H1 (cell line): Measurements from ENCODE around the gene POLR3K. TPM values are rescaled to one million over a fixed set of nuclear protein-coding genes. Genes with fewer than 3 reads are reported as not detected.

Source experiments
- CTCF ChIA-PET: fragments of 300-600 bp; sonication (Branson Sonifier 250); formaldehyde crosslinking; loops from one replicate; lab custom pipeline; 2021; ENCODE audit not compliant: partially characterized antibody; lab: Charles Lee
- POLR2A ChIA-PET: fragments of 300-600 bp; sonication (Branson Sonifier 250); formaldehyde crosslinking; loops from one replicate; lab custom pipeline; 2021; ENCODE audit warnings: inconsistent platforms; ENCODE audit not compliant: partially characterized antibody; lab: Charles Lee
- DNase-seq, 2 experiments: peaks; one replicate each; pipeline versions ENCODE4 v3.0.0 to v3.0.0-alpha.2; 2010 to 2022; ENCODE audit warnings: low spot score in 2 of 2, low read depth in 1 of 2, mixed read lengths in 1 of 2
- FAIRE-seq: peaks from 2 replicates; lab custom pipeline; 2011; peaks lifted over from hg19 to GRCh38; lab: Jason Lieb, UNC
- H2AFZ ChIP-seq: 2 replicates; pipeline ENCODE4 v1.8.1; 2012; ENCODE audit warnings: low read length, inconsistent platforms
- H2AK5ac ChIP-seq: 2 replicates; pipeline ENCODE4 v1.6.1; 2013; ENCODE audit warnings: low read depth, low read length
- H2BK120ac ChIP-seq: replicated peaks from 2 replicates; pipeline ENCODE3; 2013; ENCODE audit warnings: low read depth, low read length, inconsistent platforms
- H2BK12ac ChIP-seq: 2 replicates; pipeline ENCODE4 v1.6.1; 2013; ENCODE audit warnings: low read depth, low read length
- H2BK15ac ChIP-seq: 2 replicates; pipeline ENCODE4 v1.6.1; 2013; ENCODE audit warnings: low read length
- H2BK20ac ChIP-seq: 2 replicates; pipeline ENCODE4 v1.6.1; 2013; ENCODE audit warnings: low read length
- H2BK5ac ChIP-seq: 2 replicates; pipeline ENCODE4 v1.6.1; 2013; ENCODE audit warnings: low read depth, low read length
- H3K14ac ChIP-seq: 2 replicates; pipeline ENCODE4 v1.6.1; 2013; ENCODE audit warnings: inconsistent platforms; ENCODE audit not compliant: insufficient read length
- H3K18ac ChIP-seq: 2 replicates; pipeline ENCODE4 v1.6.1; 2013; ENCODE audit warnings: low read length; ENCODE audit errors: extremely low read depth
- H3K23ac ChIP-seq: 2 replicates; pipeline ENCODE4 v1.6.1; 2013; ENCODE audit warnings: inconsistent platforms; ENCODE audit not compliant: insufficient read length
- H3K23me2 ChIP-seq: 2 replicates; pipeline ENCODE4 v1.6.1; 2013; ENCODE audit warnings: low read depth, low read length
- H3K27ac ChIP-seq: 2 replicates; pipeline ENCODE4 v1.6.1; 2011; ENCODE audit warnings: low read depth, low read length, inconsistent platforms
- H3K27me3 ChIP-seq, 4 experiments: replicated peaks in 1 of 4; 1 replicate in 1 of 4; 2 replicates in 3 of 4; pipeline versions ENCODE4 v1.6.1 to v1.8.1; 2011 to 2013; ENCODE audit warnings: low read length in 3 of 4, mild to moderate bottlenecking in 3 of 4, inconsistent platforms in 2 of 4, mixed read lengths in 2 of 4, moderate library complexity in 1 of 4; ENCODE audit not compliant: control insufficient read depth in 3 of 4, insufficient read depth in 3 of 4; ENCODE audit errors: extremely low read depth in 1 of 4
- H3K36me3 ChIP-seq, 4 experiments: 2 replicates each; pipeline versions ENCODE4 v1.6.1 to v1.8.1; 2011 to 2013; ENCODE audit warnings: mild to moderate bottlenecking in 4 of 4, low read length in 3 of 4, moderate library complexity in 2 of 4, control low read depth in 1 of 4, inconsistent platforms in 1 of 4; ENCODE audit not compliant: insufficient read depth in 4 of 4, control insufficient read depth in 2 of 4
- H3K4ac ChIP-seq: replicated peaks from 2 replicates; pipeline ENCODE3; 2013; ENCODE audit warnings: low read length, low read depth, mixed read lengths, inconsistent platforms; ENCODE audit not compliant: insufficient read length
- H3K4me1 ChIP-seq, 4 experiments: replicated peaks in 1 of 4; 1 replicate in 1 of 4; 2 replicates in 3 of 4; pipeline versions ENCODE4 v1.6.1 to v1.8.1; 2011 to 2013; ENCODE audit warnings: low read length in 3 of 4, inconsistent platforms in 2 of 4, mixed read lengths in 1 of 4; ENCODE audit not compliant: insufficient read depth in 4 of 4, control insufficient read depth in 3 of 4
- H3K4me2 ChIP-seq, 2 experiments: 2 replicates each; pipeline versions ENCODE4 v1.6.1 to v1.8.1; 2011 to 2013; ENCODE audit warnings: low read depth in 2 of 2, low read length in 2 of 2, control low read depth in 1 of 2, inconsistent platforms in 1 of 2, mild to moderate bottlenecking in 1 of 2; ENCODE audit not compliant: insufficient read depth in 1 of 2
- H3K4me3 ChIP-seq, 4 experiments: fragments of 200-600, 300-600 bp in 1 of 4; sonication (generic), shearing (Covaris generic), sonication (Bioruptor Twin) in 1 of 4; 2 replicates each; pipeline versions ENCODE4 v1.5.1 to v1.8.1; 2011 to 2016; ENCODE audit warnings: low read length in 4 of 4, low read depth in 3 of 4, control low read depth in 2 of 4, inconsistent platforms in 2 of 4, mild to moderate bottlenecking in 2 of 4, mixed read lengths in 1 of 4, moderate library complexity in 1 of 4; ENCODE audit not compliant: insufficient read depth in 2 of 4; ENCODE audit errors: extremely low read depth in 1 of 4
- H3K56ac ChIP-seq: replicated peaks from 2 replicates; pipeline ENCODE3; 2013; ENCODE audit warnings: low read depth, mild to moderate bottlenecking, mixed read lengths, low read length, inconsistent platforms; ENCODE audit not compliant: insufficient read length
- H3K79me1 ChIP-seq: 2 replicates; pipeline ENCODE4 v1.6.1; 2013; ENCODE audit warnings: low read depth, low read length, control low read depth
- H3K79me2 ChIP-seq, 2 experiments: 2 replicates each; pipeline versions ENCODE4 v1.6.1 to v1.8.1; 2012 to 2013; ENCODE audit warnings: low read length in 2 of 2, mild to moderate bottlenecking in 2 of 2, inconsistent platforms in 1 of 2; ENCODE audit not compliant: insufficient read depth in 2 of 2, control insufficient read depth in 1 of 2
- H3K9ac ChIP-seq, 4 experiments: replicated peaks in 1 of 4; 1 replicate in 1 of 4; 2 replicates in 3 of 4; pipeline versions ENCODE4 v1.6.1 to v1.8.1; 2011 to 2013; ENCODE audit warnings: low read depth in 3 of 4, low read length in 3 of 4, control low read depth in 2 of 4, mild to moderate bottlenecking in 2 of 4, moderate library complexity in 2 of 4, inconsistent platforms in 1 of 4; ENCODE audit errors: extremely low read depth in 1 of 4
- H3K9me3 ChIP-seq, 2 experiments: 2 replicates each; pipeline versions ENCODE4 v1.6.1 to v1.8.1; 2012 to 2013; ENCODE audit warnings: mild to moderate bottlenecking in 2 of 2, moderate library complexity in 2 of 2, control low read depth in 1 of 2, inconsistent platforms in 1 of 2, low read depth in 1 of 2, low read length in 1 of 2, mixed read lengths in 1 of 2; ENCODE audit not compliant: insufficient read depth in 2 of 2
- H4K20me1 ChIP-seq, 2 experiments: replicated peaks in 1 of 2; 2 replicates each; pipeline versions ENCODE3 to v1.8.1; 2011 to 2013; ENCODE audit warnings: inconsistent platforms in 2 of 2, low read length in 2 of 2, mild to moderate bottlenecking in 1 of 2; ENCODE audit not compliant: insufficient read depth in 2 of 2, control insufficient read depth in 1 of 2
- H4K5ac ChIP-seq: 2 replicates; pipeline ENCODE4 v1.6.1; 2013; ENCODE audit warnings: low read length, low read depth, mixed read lengths, inconsistent platforms; ENCODE audit not compliant: insufficient read length
- H4K8ac ChIP-seq: 2 replicates; pipeline ENCODE4 v1.8.0; 2013; ENCODE audit warnings: mild to moderate bottlenecking, moderate library complexity, low read length, inconsistent platforms; ENCODE audit not compliant: insufficient read depth; ENCODE audit errors: extremely low read depth
- H4K91ac ChIP-seq: replicated peaks from 2 replicates; pipeline ENCODE3; 2013; ENCODE audit warnings: low read length, mixed read lengths, inconsistent platforms; ENCODE audit not compliant: insufficient read length
- BRCA1 ChIP-seq: IDR thresholded peaks from 2 replicates; pipeline ENCODE4 v1.6.1; 2012; ENCODE audit warnings: low read depth, low read length, improper control_type of control experiment
- EZH2 ChIP-seq: fragments of 200-600 bp; sonication (generic); IDR thresholded peaks from 2 replicates; pipeline ENCODE4 v1.7.1; 2012; ENCODE audit warnings: low read depth, mild to moderate bottlenecking, moderate library complexity, low read length, inconsistent platforms; ENCODE audit not compliant: severe bottlenecking
- POLR2A ChIP-seq, 2 experiments: IDR thresholded peaks; 1 replicate in 1 of 2; 2 replicates in 1 of 2; pipeline ENCODE4 v1.6.1; 2011; ENCODE audit warnings: low read depth in 2 of 2, low read length in 2 of 2, mild to moderate bottlenecking in 2 of 2; ENCODE audit errors: control extremely low read depth in 1 of 2
- SP2 ChIP-seq: IDR thresholded peaks from 2 replicates; pipeline ENCODE4 v1.6.1; 2012; ENCODE audit warnings: mild to moderate bottlenecking, low read length, inconsistent platforms
- TCF12 ChIP-seq: IDR thresholded peaks from 2 replicates; pipeline ENCODE4 v1.6.1; 2011; ENCODE audit warnings: low read depth, mild to moderate bottlenecking, low read length
- TEAD4 ChIP-seq: IDR thresholded peaks from 2 replicates; pipeline ENCODE4 v1.6.1; 2012; ENCODE audit warnings: low read depth, low read length, inconsistent platforms, mixed read lengths
- USF2 ChIP-seq: IDR thresholded peaks from 2 replicates; pipeline ENCODE4 v1.6.1; 2011; ENCODE audit warnings: low read length, improper control_type of control experiment
- WGBS, 2 experiments: shearing (Covaris generic) in 1 of 2; methylation state at CpG; one replicate each; pipeline versions ENCODE4 v1.1.6 to v1.1.7; 2013 to 2015; ENCODE audit warnings: low lambda C conversion rate in 2 of 2, mixed read lengths in 2 of 2, inconsistent platforms in 1 of 2, low coverage in 1 of 2, missing lambda C conversion rate in 1 of 2; ENCODE audit not compliant: insufficient replicate concordance in 2 of 2, insufficient coverage in 1 of 2, insufficient read length in 1 of 2; ENCODE audit errors: extremely low coverage in 1 of 2, missing lambda C conversion rate in 1 of 2; 5-methylcytosine and 5-hydroxymethylcytosine counted together
- polyA plus RNA-seq, 7 experiments: library from polyadenylated mRNA; depleted of rRNA in 3 of 7; stranded (reverse) in 5 of 7; unstranded in 2 of 7; fragments of >200 nt in 5 of 7; fragments of 200-250 nt in 2 of 7; gene quantifications; 1 replicate in 5 of 7; 2 replicates in 1 of 7; 4 replicates in 1 of 7; pipeline versions ENCODE4 v1.2.1 to v1.2.3, GENCODE V29; 2011 to 2013; ENCODE audit warnings: missing spikeins in 2 of 7, mixed read lengths in 2 of 7
- total RNA-seq: library from RNA; stranded (reverse); fragmentation: NEBNext Ultra II Directional; extraction: Animal tissue kit (Norgen Biotek cat#: 25700); gene quantifications from 2 replicates; pipeline ENCODE4 v1.2.1, GENCODE V29; 2021
- TF ChIP-seq, protein P1 (sequence below): IDR thresholded peaks from 2 replicates; pipeline ENCODE4 v1.6.1; 2012; ENCODE audit warnings: inconsistent platforms

Gene POLR3K
- total and polyA plus RNA-seq, 2 of the 8 experiments (the other 6 are each of a cell fraction or from before 2014, with no cell fraction given) = 45.4 to 80.5 TPM

DNA sequence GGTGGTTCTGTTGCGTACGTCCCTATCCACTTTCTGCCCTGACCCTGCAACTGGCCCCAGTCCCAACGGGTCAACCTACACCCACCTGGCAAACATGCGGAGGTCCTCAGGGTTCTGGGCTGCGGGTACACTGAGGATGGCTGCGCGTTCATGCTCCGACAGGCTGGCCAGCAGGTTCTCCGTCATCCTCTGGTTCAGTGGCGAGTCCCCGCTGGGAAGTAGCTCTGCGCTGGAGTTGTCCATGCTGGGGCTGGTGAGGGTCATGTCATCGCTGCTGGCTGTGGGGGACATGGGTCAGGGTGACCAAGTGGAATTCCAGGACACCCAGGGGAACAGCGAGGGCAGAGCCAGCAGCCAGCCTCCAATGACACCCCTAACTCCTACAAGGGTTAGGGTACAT lies 35.2 kb upstream of the POLR3K start:
- no peak overlapping the region for H3K4ac ChIP-seq
- H3K23ac ChIP-seq = no peak overlapping the region
- H2BK15ac ChIP-seq = no peak overlapping the region
- no peak overlapping the region for H3K4me2 ChIP-seq
- no peak overlapping the region for H2AFZ ChIP-seq
- H2BK12ac ChIP-seq = no peak overlapping the region
- no peak for DNase-seq
- no peak for FAIRE-seq
- no peaks in the 10 kb centered on the region for H3K79me1 ChIP-seq
- H3K27me3 ChIP-seq = no peaks in the 10 kb centered on the region
- H3K9me3 ChIP-seq = no peaks in the 10 kb centered on the region
- no peak overlapping the region for H3K56ac ChIP-seq
- H3K4me3 ChIP-seq = no peak overlapping the region
- H4K8ac ChIP-seq = no peak overlapping the region
- no peak overlapping the region for H2BK20ac ChIP-seq
- 95% methylated on average over 10 of the region's 14 CpGs; no CpG with 5 or more reads in 1 of the 2 experiments for WGBS, 2 experiments
- H4K91ac ChIP-seq = no peak overlapping the region
- H3K79me2 ChIP-seq = no peaks in the 10 kb centered on the region
- TF ChIP-seq POLR2A (IDR thresholded peaks at IDR 0.05; ENCODE audit: control extremely low read depth in 1 of 2, low read depth in 2 of 2, low read length in 2 of 2) (no peak), TCF12 (no peak), TEAD4 (no peak), EZH2 (no peak), USF2 (no peak), SP2 (no peak), BRCA1 (no peak)
- TF ChIP-seq, protein P1, sequence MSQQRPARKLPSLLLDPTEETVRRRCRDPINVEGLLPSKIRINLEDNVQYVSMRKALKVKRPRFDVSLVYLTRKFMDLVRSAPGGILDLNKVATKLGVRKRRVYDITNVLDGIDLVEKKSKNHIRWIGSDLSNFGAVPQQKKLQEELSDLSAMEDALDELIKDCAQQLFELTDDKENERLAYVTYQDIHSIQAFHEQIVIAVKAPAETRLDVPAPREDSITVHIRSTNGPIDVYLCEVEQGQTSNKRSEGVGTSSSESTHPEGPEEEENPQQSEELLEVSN = no peak
- H4K20me1 ChIP-seq = peaks cover 7 to 15% of the 10 kb centered on the region in 2 experiments
- ChIA-PET CTCF (interaction anchor here (1.3 to 25.7 kb wide), 3 partner anchors 7 to 92 kb away, joined by 3 to 856 read pairs (median 83); partner anchors contain the start of gene RHBDF1), POLR2A (interaction anchor here (1.7 to 12.4 kb wide), 3 partner anchors 10 to 21 kb away, joined by 6 to 153 read pairs (median 10); partner anchors contain the start of gene RHBDF1)
- no peak overlapping the region for H4K5ac ChIP-seq
- no peak overlapping the region for H3K9ac ChIP-seq
- no peak overlapping the region for H2AK5ac ChIP-seq
- H2BK120ac ChIP-seq = no peak overlapping the region
- no peak overlapping the region for H3K18ac ChIP-seq
- no peak overlapping the region for H2BK5ac ChIP-seq
- no peaks in the 10 kb centered on the region for H3K23me2 ChIP-seq
- peaks cover 7 to 13% (median 11%) of the 10 kb centered on the region in 4 experiments; a peak in 7 of 8 replicates for H3K36me3 ChIP-seq
- no peak overlapping the region for H3K14ac ChIP-seq
- no peak overlapping the region for H3K27ac ChIP-seq
- no peaks in the 10 kb centered on the region; a peak in 2 of 7 replicates for H3K4me1 ChIP-seq
